IMR-90 (cell line): ENCODE data around the gene FBXW4. TPM values are rescaled to one million over a fixed set of nuclear protein-coding genes. Genes with fewer than 3 reads are reported as not detected.

ENCODE experiments used
- ATAC-seq: fragments of 200-7000 bp; cut with Tn5 transposase; 2 replicates; pipeline ENCODE4 v1.9.1; 2020; ENCODE audit warnings: low read depth, mild to moderate bottlenecking, moderate library complexity
- BruUV-seq: library from RNA; stranded (reverse); fragments of 400-500 nt; replicated peaks from 2 replicates; lab custom pipeline; 2021; lab: Mats Ljungman, UMichigan
- CTCF ChIA-PET: fragments of 300-600 bp; formaldehyde crosslinking; extraction: SDS; loops from one replicate; lab custom pipeline; 2021; ENCODE audit warnings: antibody characterized with exemption; lab: Yijun Ruan, JAX
- POLR2A ChIA-PET: fragments of 300-600 bp; sonication (Branson Sonifier 250); formaldehyde crosslinking; loops from one replicate; lab custom pipeline; 2022; ENCODE audit warnings: antibody characterized with exemption; ENCODE audit not compliant: unreplicated experiment; lab: Charles Lee
- DNase-seq: peaks from one replicate; pipeline ENCODE4 v3.0.0; 2013
- H2AFZ ChIP-seq: replicated peaks from 2 replicates; pipeline ENCODE3; 2013; ENCODE audit warnings: low read length, mild to moderate bottlenecking; ENCODE audit not compliant: poor library complexity
- H2AK5ac ChIP-seq: 2 replicates; pipeline ENCODE4 v1.6.1; 2013; ENCODE audit warnings: low read depth, low read length, inconsistent platforms
- H2AK9ac ChIP-seq: replicated peaks from 2 replicates; pipeline ENCODE3; 2013; ENCODE audit warnings: mild to moderate bottlenecking, low read depth, low read length, moderate library complexity; ENCODE audit not compliant: poor library complexity
- H2BK120ac ChIP-seq: 2 replicates; pipeline ENCODE4 v1.6.1; 2013; ENCODE audit warnings: low read depth, low read length, inconsistent platforms
- H2BK15ac ChIP-seq: 3 replicates; pipeline ENCODE4 v1.6.1; 2013; ENCODE audit warnings: low read depth, low read length, inconsistent platforms
- H2BK20ac ChIP-seq: 2 replicates; pipeline ENCODE4 v1.6.1; 2013; ENCODE audit warnings: low read depth, mild to moderate bottlenecking, inconsistent platforms, low read length, moderate library complexity
- H2BK5ac ChIP-seq: 2 replicates; pipeline ENCODE4 v1.6.1; 2013; ENCODE audit warnings: mild to moderate bottlenecking, low read depth, low read length, inconsistent platforms; ENCODE audit not compliant: poor library complexity, severe bottlenecking
- H3K14ac ChIP-seq: replicated peaks from 2 replicates; pipeline ENCODE4 v1.6.1; 2013; ENCODE audit warnings: low read depth, low read length, inconsistent platforms
- H3K18ac ChIP-seq: 2 replicates; pipeline ENCODE4 v1.6.1; 2013; ENCODE audit warnings: low read depth, low read length, control low read depth
- H3K23ac ChIP-seq: 2 replicates; pipeline ENCODE4 v1.6.1; 2013; ENCODE audit warnings: low read depth, low read length, inconsistent platforms
- H3K27ac ChIP-seq: 2 replicates; pipeline ENCODE4 v1.5.1; 2013; ENCODE audit warnings: mild to moderate bottlenecking, control low read depth, low read length; ENCODE audit not compliant: insufficient read depth
- H3K27me3 ChIP-seq: 2 replicates; pipeline ENCODE4 v1.6.1; 2013; ENCODE audit warnings: low read length; ENCODE audit not compliant: control insufficient read depth, insufficient read depth
- H3K36me3 ChIP-seq: 2 replicates; pipeline ENCODE4 v1.6.1; 2013; ENCODE audit warnings: low read length, mixed read lengths; ENCODE audit not compliant: control insufficient read depth, insufficient read depth
- H3K4ac ChIP-seq: 2 replicates; pipeline ENCODE4 v1.6.1; 2013; ENCODE audit warnings: low read depth, low read length, inconsistent platforms
- H3K4me1 ChIP-seq: 2 replicates; pipeline ENCODE4 v1.6.1; 2013; ENCODE audit warnings: low read length, mixed read lengths; ENCODE audit not compliant: control insufficient read depth, insufficient read depth
- H3K4me2 ChIP-seq: 2 replicates; pipeline ENCODE4 v1.6.1; 2013; ENCODE audit warnings: low read depth, mild to moderate bottlenecking, control low read depth, low read length, moderate library complexity
- H3K4me3 ChIP-seq: 2 replicates; pipeline ENCODE4 v1.5.1; 2013; ENCODE audit warnings: low read depth, mild to moderate bottlenecking, control low read depth, low read length, moderate library complexity; ENCODE audit not compliant: insufficient read depth
- H3K56ac ChIP-seq: 2 replicates; pipeline ENCODE4 v1.6.1; 2013; ENCODE audit warnings: low read length, inconsistent platforms; ENCODE audit not compliant: insufficient read depth; ENCODE audit errors: extremely low read depth
- H3K79me1 ChIP-seq, 2 experiments: 2 replicates each; pipeline ENCODE4 v1.6.1; 2013; ENCODE audit warnings: low read length in 2 of 2, inconsistent platforms in 1 of 2, low read depth in 1 of 2
- H3K9ac ChIP-seq: 2 replicates; pipeline ENCODE4 v1.6.1; 2013; ENCODE audit warnings: low read depth, low read length, control low read depth
- H3K9me1 ChIP-seq: 2 replicates; pipeline ENCODE4 v1.6.1; 2013; ENCODE audit warnings: low read length, inconsistent platforms; ENCODE audit not compliant: insufficient read depth
- H3K9me3 ChIP-seq: 2 replicates; pipeline ENCODE4 v1.6.1; 2013; ENCODE audit warnings: low read length; ENCODE audit not compliant: control insufficient read depth, insufficient read depth
- H4K20me1 ChIP-seq: 2 replicates; pipeline ENCODE4 v1.6.1; 2013; ENCODE audit warnings: low read length, inconsistent platforms; ENCODE audit not compliant: insufficient read depth
- H4K5ac ChIP-seq: 2 replicates; pipeline ENCODE4 v1.6.1; 2013; ENCODE audit warnings: mild to moderate bottlenecking, low read depth, low read length, control low read depth
- H4K8ac ChIP-seq, 2 experiments: 2 replicates each; pipeline ENCODE4 v1.6.1; 2013; ENCODE audit warnings: low read depth in 2 of 2, low read length in 2 of 2, control low read depth in 1 of 2, inconsistent platforms in 1 of 2
- H4K91ac ChIP-seq: 2 replicates; pipeline ENCODE4 v1.6.1; 2013; ENCODE audit warnings: low read depth, low read length, inconsistent platforms; ENCODE audit not compliant: insufficient read depth
- ELK1 ChIP-seq: fragments of 150-350 bp; IDR thresholded peaks from 2 replicates; pipeline ENCODE4 v1.6.1; 2016; ENCODE audit warnings: low read depth, mild to moderate bottlenecking, low read length, moderate library complexity, borderline replicate concordance
- MXI1 ChIP-seq: IDR thresholded peaks from 2 replicates; pipeline ENCODE4 v1.6.1; 2012; ENCODE audit warnings: low read depth, mild to moderate bottlenecking, low read length, moderate library complexity, borderline replicate concordance
- WGBS, 2 experiments: methylation state at CpG; one replicate each; pipeline versions ENCODE4 v1.1.5 to v1.1.7; 2013; ENCODE audit warnings: missing lambda C conversion rate in 2 of 2; ENCODE audit not compliant: insufficient read length in 1 of 2; ENCODE audit errors: extremely low coverage in 2 of 2; 5-methylcytosine and 5-hydroxymethylcytosine counted together
- dilution Hi-C: fragments of 300-500 bp; cut with HindIII; formaldehyde crosslinking; loops from one replicate; pipeline ENCODE4 v1.14.3; 2018; ENCODE audit warnings: low sequenced_read_pairs; ENCODE audit not compliant: unreplicated experiment
- in situ Hi-C: fragments of 300-500 bp; cut with MboI; formaldehyde crosslinking; loops from 3 replicates; pipeline ENCODE4 v1.14.3; 2019; ENCODE audit warnings: low sequenced_read_pairs, inconsistent platforms, mixed read lengths
- intact Hi-C: fragments of 100-400 bp; cut with micrococcal nuclease; formaldehyde crosslinking; loops from 2 replicates; pipeline ENCODE4 v1.10.0; 2022
- polyA plus RNA-seq, 3 experiments: library from polyadenylated mRNA; depleted of rRNA; stranded (reverse); fragments of >200 nt; gene quantifications; 2 replicates each; pipeline ENCODE4 v1.2.3, GENCODE V29; 2012; ENCODE audit warnings: low replicate concordance in 1 of 3
- total RNA-seq: library from RNA; depleted of rRNA; stranded (reverse); fragments of >200 nt; gene quantifications from 2 replicates; pipeline ENCODE4 v1.2.3, GENCODE V29; 2012

The FBXW4 gene
- total and polyA plus RNA-seq, 2 of the 4 experiments (the other 2 are of a cell fraction), result 19.3 to 26.7 TPM

- in situ Hi-C loops (no loop called here), intact Hi-C loops (no loop called here), dilution Hi-C loops (no loop called here)
- peaks cover 5% of the 10 kb centered on the region for H3K9me1 ChIP-seq
- no peak overlapping the region for H3K56ac ChIP-seq
- H2AK5ac ChIP-seq, result no peak overlapping the region
- no peak overlapping the region for H2BK5ac ChIP-seq
- H3K9me3 ChIP-seq, result no peaks in the 10 kb centered on the region
- H3K27ac ChIP-seq, result no peak overlapping the region
- no TSS peak for BruUV-seq
- no peak overlapping the region for H2BK15ac ChIP-seq
- no peak overlapping the region for H3K4me3 ChIP-seq
- no peak overlapping the region for H3K4me2 ChIP-seq
- no peak overlapping the region for H2AK9ac ChIP-seq
- ChIA-PET CTCF (interaction anchor here (0.6 kb wide), 1 partner anchor 97 kb away, joined by 9 read pairs; no protein-coding TSS in a partner anchor), POLR2A (interaction anchor here (0.5 kb wide), 1 partner anchor 59 kb away, joined by 9 read pairs; no protein-coding TSS in a partner anchor)
- no peak overlapping the region for H3K18ac ChIP-seq
- H2AFZ ChIP-seq, result no peak overlapping the region
- no peaks in the 10 kb centered on the region for H4K20me1 ChIP-seq
- H3K4ac ChIP-seq, result no peak overlapping the region
- no peaks in the 10 kb centered on the region for H3K79me1 ChIP-seq
- DNase-seq (no peak), ATAC-seq (no peak)
- WGBS, 2 experiments, result 60% methylated on average over 2 of the region's 11 CpGs; no CpG with 5 or more reads in 1 of the 2 experiments
- no peak overlapping the region for H3K14ac ChIP-seq
- H3K23ac ChIP-seq, result peak overlapping the region; percentile 59; the same call in 1 of the 2 replicates
- no peak overlapping the region for H4K91ac ChIP-seq
- H3K36me3 ChIP-seq, result no peaks in the 10 kb centered on the region
- no peak overlapping the region for H4K8ac ChIP-seq
- peaks cover 33% of the 10 kb centered on the region for H3K27me3 ChIP-seq
- H3K4me1 ChIP-seq, result peaks cover 2% of the 10 kb centered on the region; the same call in 1 of the 2 replicates
- H3K9ac ChIP-seq, result no peak overlapping the region
- no peak overlapping the region for H4K5ac ChIP-seq
- H2BK120ac ChIP-seq, result no peak overlapping the region
- H2BK20ac ChIP-seq, result no peak overlapping the region
- no peak for TF ChIP-seq MXI1
- no peak for TF ChIP-seq ELK1
Observed at GRCh38 chr10:101563497-101564040, 131.4 kb downstream of the FBXW4 start.
